Fibroblast of pulmonary artery (primary cell): ENCODE data around the gene ABHD2.

Experiments
- DNase-seq: peaks from one replicate; pipeline ENCODE4 v3.0.0-alpha.2; 2010; ENCODE audit warnings: low read depth
- H3K4me3 ChIP-seq: replicated peaks from 2 replicates; pipeline ENCODE4 v1.5.1; 2011; ENCODE audit warnings: low read depth, mild to moderate bottlenecking, control low read depth, low read length, moderate library complexity
- TF ChIP-seq, protein P1 (sequence below): IDR thresholded peaks from 2 replicates; pipeline ENCODE4 v1.5.1; 2011; ENCODE audit warnings: mild to moderate bottlenecking, control low read depth, low read length, inconsistent platforms; ENCODE audit errors: missing control alignments

The ABHD2 gene

GRCh38 chr15:89174476-89174875 is 86.2 kb downstream of the ABHD2 start:
- TF ChIP-seq, protein P1, sequence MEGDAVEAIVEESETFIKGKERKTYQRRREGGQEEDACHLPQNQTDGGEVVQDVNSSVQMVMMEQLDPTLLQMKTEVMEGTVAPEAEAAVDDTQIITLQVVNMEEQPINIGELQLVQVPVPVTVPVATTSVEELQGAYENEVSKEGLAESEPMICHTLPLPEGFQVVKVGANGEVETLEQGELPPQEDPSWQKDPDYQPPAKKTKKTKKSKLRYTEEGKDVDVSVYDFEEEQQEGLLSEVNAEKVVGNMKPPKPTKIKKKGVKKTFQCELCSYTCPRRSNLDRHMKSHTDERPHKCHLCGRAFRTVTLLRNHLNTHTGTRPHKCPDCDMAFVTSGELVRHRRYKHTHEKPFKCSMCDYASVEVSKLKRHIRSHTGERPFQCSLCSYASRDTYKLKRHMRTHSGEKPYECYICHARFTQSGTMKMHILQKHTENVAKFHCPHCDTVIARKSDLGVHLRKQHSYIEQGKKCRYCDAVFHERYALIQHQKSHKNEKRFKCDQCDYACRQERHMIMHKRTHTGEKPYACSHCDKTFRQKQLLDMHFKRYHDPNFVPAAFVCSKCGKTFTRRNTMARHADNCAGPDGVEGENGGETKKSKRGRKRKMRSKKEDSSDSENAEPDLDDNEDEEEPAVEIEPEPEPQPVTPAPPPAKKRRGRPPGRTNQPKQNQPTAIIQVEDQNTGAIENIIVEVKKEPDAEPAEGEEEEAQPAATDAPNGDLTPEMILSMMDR = no peak
- peak; percentile 49 for DNase-seq
- no peak overlapping the region for H3K4me3 ChIP-seq

GRCh38 chr15:89175617-89176191 is 87.4 kb downstream of the ABHD2 start:
- TF ChIP-seq, protein P1 = no peak
- DNase-seq = no peak
- H3K4me3 ChIP-seq = no peak overlapping the region

DNA sequence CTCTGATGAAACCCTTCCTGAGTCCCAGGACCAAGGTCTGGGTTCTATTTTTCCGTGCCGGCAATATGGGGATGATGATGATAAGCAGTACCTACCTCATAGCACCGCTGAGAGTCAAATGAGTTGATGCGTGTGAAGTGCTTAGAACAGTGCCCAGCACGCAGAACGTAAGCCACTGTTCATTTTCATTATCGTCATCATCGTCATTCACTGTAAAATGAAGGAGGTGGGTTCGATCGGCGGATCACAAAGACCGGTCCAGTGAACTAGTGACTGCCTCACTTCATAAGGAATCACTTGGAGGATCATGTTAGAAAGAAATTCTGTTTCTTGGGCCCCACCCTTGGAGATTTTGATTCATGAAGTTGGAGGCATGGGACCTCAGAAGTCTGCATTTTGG is 88.9 kb downstream of the ABHD2 start:
- no peak for DNase-seq
- no peak overlapping the region for H3K4me3 ChIP-seq
- TF ChIP-seq, protein P1 = no peak

GRCh38 chr15:89177633-89178306 is 89.5 kb downstream of the ABHD2 start:
- TF ChIP-seq, protein P1 = peak; percentile 96
- no peak overlapping the region for H3K4me3 ChIP-seq
- peak; percentile 87 for DNase-seq

- TF ChIP-seq, protein P1 = no peak
- DNase-seq = no peak
- no peak overlapping the region for H3K4me3 ChIP-seq
Measured at GRCh38 chr15:89178307-89178977, 90.2 kb downstream of the ABHD2 start.

GRCh38 chr15:89179966-89180875 is 92.0 kb downstream of the ABHD2 start:
- TF ChIP-seq, protein P1 = no peak
- DNase-seq = peak; percentile 20
- no peak overlapping the region for H3K4me3 ChIP-seq
